OCI-LY7 (cell line): ENCODE results near the gene ASB15.

Experiments
- EZH2phosphoT487 ChIP-seq: fragments of 200-600 bp; sonication (generic); IDR thresholded peaks from 2 replicates; pipeline ENCODE4 v1.6.1; 2018; ENCODE audit warnings: low read depth, borderline replicate concordance, mild to moderate bottlenecking, mixed run types, antibody characterized with exemption, low read length, moderate library complexity, mixed read lengths
- TF ChIP-seq, protein P1 (sequence below): fragments of 200-600 bp; sonication (generic); conservative IDR thresholded peaks from 2 replicates; pipeline ENCODE4 v1.5.1; 2014; ENCODE audit warnings: mild to moderate bottlenecking, antibody characterized with exemption, low read length, moderate library complexity, mixed read lengths

DNA sequence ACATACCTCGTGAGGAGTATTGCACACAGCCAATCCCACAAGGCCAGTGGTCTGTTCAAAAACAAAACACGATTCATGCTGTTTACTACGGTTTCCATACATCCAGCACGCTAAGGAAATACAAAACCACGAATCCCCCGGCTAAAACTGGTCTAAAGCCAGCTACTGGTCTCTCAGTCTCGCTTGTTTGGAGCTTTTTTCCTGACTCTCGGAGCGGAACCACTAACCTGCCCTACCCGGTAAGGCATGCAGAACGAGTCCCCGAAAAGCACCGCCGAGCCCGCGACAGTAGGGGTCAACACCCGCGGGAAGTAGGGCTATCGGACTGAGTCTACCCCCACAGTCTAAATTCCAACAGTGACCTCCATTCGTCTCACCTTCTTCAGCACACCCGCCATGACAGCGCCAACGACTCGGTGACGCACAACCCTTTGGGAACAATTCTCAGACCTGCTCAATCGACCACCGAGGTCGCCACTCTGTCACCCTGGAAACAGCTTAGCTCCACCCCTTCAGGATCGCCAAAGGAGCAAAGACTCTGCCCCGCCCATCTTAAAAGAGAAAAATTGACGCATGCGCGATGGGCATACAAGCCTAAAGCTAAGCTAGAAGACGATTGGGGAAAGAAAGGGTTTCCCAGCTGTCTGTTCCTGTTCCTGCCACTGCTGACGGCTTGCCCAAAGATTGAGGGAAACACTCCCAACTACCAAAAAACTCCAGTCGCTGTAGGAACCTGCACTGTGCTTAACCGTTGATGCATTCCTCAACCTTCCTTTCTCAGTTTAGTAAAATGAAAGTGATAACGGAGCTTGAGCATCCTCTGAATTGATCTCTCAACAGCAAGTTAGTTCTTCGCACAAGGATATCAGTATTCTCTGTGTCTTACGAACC lies 44.0 kb upstream of the ASB15 start, which contains the start of gene NDUFA5:
- TF ChIP-seq, protein P1, sequence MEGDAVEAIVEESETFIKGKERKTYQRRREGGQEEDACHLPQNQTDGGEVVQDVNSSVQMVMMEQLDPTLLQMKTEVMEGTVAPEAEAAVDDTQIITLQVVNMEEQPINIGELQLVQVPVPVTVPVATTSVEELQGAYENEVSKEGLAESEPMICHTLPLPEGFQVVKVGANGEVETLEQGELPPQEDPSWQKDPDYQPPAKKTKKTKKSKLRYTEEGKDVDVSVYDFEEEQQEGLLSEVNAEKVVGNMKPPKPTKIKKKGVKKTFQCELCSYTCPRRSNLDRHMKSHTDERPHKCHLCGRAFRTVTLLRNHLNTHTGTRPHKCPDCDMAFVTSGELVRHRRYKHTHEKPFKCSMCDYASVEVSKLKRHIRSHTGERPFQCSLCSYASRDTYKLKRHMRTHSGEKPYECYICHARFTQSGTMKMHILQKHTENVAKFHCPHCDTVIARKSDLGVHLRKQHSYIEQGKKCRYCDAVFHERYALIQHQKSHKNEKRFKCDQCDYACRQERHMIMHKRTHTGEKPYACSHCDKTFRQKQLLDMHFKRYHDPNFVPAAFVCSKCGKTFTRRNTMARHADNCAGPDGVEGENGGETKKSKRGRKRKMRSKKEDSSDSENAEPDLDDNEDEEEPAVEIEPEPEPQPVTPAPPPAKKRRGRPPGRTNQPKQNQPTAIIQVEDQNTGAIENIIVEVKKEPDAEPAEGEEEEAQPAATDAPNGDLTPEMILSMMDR, result no peak
- TF ChIP-seq EZH2phosphoT487, result no peak
